ENCODE results near the gene MDFI. TPM values are rescaled to one million over a fixed set of nuclear protein-coding genes. Genes with fewer than 3 reads are reported as not detected.

MDFI gene
- total RNA-seq, 2 experiments from 2014 or later: not detected

- Histone ChIP-seq H3K9me2 (ENCODE audit: insufficient read depth, low read length) (no peaks in the 10 kb centered on the region), H2AFZ (ENCODE audit: low read length) (no peak overlapping the region), H3K36me3 (ENCODE audit: insufficient read depth, low read length) (no peaks in the 10 kb centered on the region), H3K4me3 (ENCODE audit: low read depth, low read length, poor library complexity, severe bottlenecking) (no peak overlapping the region), H3K9me3 (ENCODE audit: low read length) (no peaks in the 10 kb centered on the region), H3K4me1 (ENCODE audit: insufficient read depth, low read length, poor library complexity, severe bottlenecking) (no peaks in the 10 kb centered on the region), H3K4me2 (ENCODE audit: low read length) (no peak overlapping the region), H3K27ac (ENCODE audit: low read depth, low read length, poor library complexity, severe bottlenecking) (no peak overlapping the region), H4K20me1 (ENCODE audit: insufficient read depth, low read length) (no peaks in the 10 kb centered on the region), H3K79me2 (ENCODE audit: insufficient read depth, low read depth, low read length) (no peaks in the 10 kb centered on the region)
- BruUV-seq (replicated peaks): no TSS peak
- DNase-seq (ENCODE audit: low spot score): no peak
- CTCF ChIA-PET (ENCODE audit: unreplicated experiment): no interaction called here
- intact Hi-C loops (cut with micrococcal nuclease; ENCODE audit: unreplicated experiment): no loop called here
- POLR2A ChIA-PET: no interaction called here
- TF ChIP-seq EZH2phosphoT487 (IDR thresholded peaks at IDR 0.05; ENCODE audit: borderline replicate concordance, low read depth, low read length): no peak
- TF ChIP-seq, protein P1, sequence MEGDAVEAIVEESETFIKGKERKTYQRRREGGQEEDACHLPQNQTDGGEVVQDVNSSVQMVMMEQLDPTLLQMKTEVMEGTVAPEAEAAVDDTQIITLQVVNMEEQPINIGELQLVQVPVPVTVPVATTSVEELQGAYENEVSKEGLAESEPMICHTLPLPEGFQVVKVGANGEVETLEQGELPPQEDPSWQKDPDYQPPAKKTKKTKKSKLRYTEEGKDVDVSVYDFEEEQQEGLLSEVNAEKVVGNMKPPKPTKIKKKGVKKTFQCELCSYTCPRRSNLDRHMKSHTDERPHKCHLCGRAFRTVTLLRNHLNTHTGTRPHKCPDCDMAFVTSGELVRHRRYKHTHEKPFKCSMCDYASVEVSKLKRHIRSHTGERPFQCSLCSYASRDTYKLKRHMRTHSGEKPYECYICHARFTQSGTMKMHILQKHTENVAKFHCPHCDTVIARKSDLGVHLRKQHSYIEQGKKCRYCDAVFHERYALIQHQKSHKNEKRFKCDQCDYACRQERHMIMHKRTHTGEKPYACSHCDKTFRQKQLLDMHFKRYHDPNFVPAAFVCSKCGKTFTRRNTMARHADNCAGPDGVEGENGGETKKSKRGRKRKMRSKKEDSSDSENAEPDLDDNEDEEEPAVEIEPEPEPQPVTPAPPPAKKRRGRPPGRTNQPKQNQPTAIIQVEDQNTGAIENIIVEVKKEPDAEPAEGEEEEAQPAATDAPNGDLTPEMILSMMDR (conservative IDR thresholded peaks at IDR 0.05; ENCODE audit: low read length): no peak
Measured at GRCh38 chr6:41637194-41638001, 870 bp upstream of the MDFI start.

DNA sequence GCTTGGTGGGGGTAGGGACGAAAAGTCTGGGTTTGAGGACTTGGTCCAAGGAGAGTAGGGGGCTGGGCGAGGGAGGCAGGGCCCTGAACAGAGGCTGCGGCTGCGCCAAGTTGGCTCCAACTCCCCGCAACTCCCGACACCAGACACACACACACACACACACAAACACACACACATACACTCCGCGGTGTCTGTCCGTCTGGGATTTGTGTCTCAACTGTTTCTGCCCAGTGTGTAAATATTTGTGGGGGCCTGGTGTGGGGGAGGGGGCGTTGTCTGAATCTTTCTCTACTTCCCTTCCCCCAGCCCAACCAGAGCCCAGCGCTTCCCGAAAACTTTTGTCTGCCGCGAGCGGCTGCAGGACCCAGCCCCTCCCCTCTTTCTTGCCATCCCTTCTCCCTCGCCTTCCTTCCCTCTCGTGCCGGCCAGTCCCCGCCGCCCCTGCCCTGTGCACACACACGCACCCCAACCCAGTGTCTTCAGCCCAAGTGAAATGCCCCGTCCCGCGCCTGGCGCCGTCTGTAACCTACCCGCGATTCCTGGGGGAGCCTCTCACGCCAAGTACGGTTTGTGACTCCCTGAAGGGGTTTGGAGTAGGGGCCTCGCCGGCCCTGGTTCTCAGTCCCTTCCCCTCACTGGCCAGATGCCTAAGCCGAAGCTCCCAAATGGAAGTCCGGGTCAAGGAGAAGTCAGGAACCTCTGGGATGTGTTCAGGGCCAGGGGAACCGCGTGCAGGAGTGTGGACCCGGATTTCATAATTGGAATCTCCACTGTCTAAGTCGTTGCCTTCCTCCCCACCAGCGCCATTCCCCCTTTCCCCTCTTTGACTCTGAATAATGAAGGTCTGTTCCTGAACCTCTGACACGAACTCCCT is 904 bp downstream of the MDFI start:
- TF ChIP-seq, protein P1 (conservative IDR thresholded peaks at IDR 0.05; ENCODE audit: low read length): no peak
- TF ChIP-seq EZH2phosphoT487 (IDR thresholded peaks at IDR 0.05; ENCODE audit: borderline replicate concordance, low read depth, low read length): no peak
- CTCF ChIA-PET (ENCODE audit: unreplicated experiment): no interaction called here
- no peak overlapping the region for H3K27ac ChIP-seq (ENCODE audit: low read depth, low read length, poor library complexity, severe bottlenecking)
- H4K20me1 ChIP-seq (ENCODE audit: insufficient read depth, low read length): no peaks in the 10 kb centered on the region
- H3K4me1 ChIP-seq (ENCODE audit: insufficient read depth, low read length, poor library complexity, severe bottlenecking): no peaks in the 10 kb centered on the region
- no TSS peak for BruUV-seq (replicated peaks)
- H3K4me2 ChIP-seq (ENCODE audit: low read length): no peak overlapping the region
- H3K9me2 ChIP-seq (ENCODE audit: insufficient read depth, low read length): no peaks in the 10 kb centered on the region
- intact Hi-C loops (cut with micrococcal nuclease; ENCODE audit: unreplicated experiment): no loop called here
- no peak overlapping the region for H2AFZ ChIP-seq (ENCODE audit: low read length)
- H3K36me3 ChIP-seq (ENCODE audit: insufficient read depth, low read length): no peaks in the 10 kb centered on the region
- POLR2A ChIA-PET: no interaction called here
- no peak overlapping the region for H3K4me3 ChIP-seq (ENCODE audit: low read depth, low read length, poor library complexity, severe bottlenecking)
- H3K9me3 ChIP-seq (ENCODE audit: low read length): no peaks in the 10 kb centered on the region
- H3K79me2 ChIP-seq (ENCODE audit: insufficient read depth, low read depth, low read length): no peaks in the 10 kb centered on the region
- no peak for DNase-seq (ENCODE audit: low spot score)
